LNCAP (cell line): ENCODE measurements around the gene MEST.

ENCODE experiments used
- CTCF ChIP-seq: fragments of 450-650 bp; IDR thresholded peaks from 2 replicates; pipeline ENCODE4 v1.5.1; 2017; ENCODE audit warnings: mild to moderate bottlenecking

Gene MEST

GRCh38 chr7:130475776-130476175 is 16.1 kb upstream of the MEST start:
- TF ChIP-seq CTCF = no peak

- no peak for TF ChIP-seq CTCF
Observed at GRCh38 chr7:130476297-130477150, 15.4 kb upstream of the MEST start.

GRCh38 chr7:130478991-130479390 is 12.9 kb upstream of the MEST start:
- no peak for TF ChIP-seq CTCF

- TF ChIP-seq CTCF = no peak
Observed at GRCh38 chr7:130479716-130480400, 12.0 kb upstream of the MEST start.

GRCh38 chr7:130481898-130482297 is 10.0 kb upstream of the MEST start:
- no peak for TF ChIP-seq CTCF

GRCh38 chr7:130483031-130483430 is 8.9 kb upstream of the MEST start:
- no peak for TF ChIP-seq CTCF

GRCh38 chr7:130485734-130486113 is 6.2 kb upstream of the MEST start:
- TF ChIP-seq CTCF = no peak
